Natural killer cell (primary cell): ENCODE measurements around the gene CAMKK2. TPM values are rescaled to one million over a fixed set of nuclear protein-coding genes. Genes with fewer than 3 reads are reported as not detected.
"Not testable (repeated sequence)": the region's sequence is repeated elsewhere in the genome, so short reads cannot be mapped to it uniquely, and the experiment has no call there.

ENCODE experiments used
- ATAC-seq, 3 donors: fragments of 150-1000 bp in 2 of 3; fragments of 200-7000 bp in 1 of 3; cut with Tn5 transposase; 1 replicate in 1 of 3; 2 replicates in 2 of 3; pipeline ENCODE4 v1.10.0; 2021; ENCODE audit warnings: mild to moderate bottlenecking in 2 of 3, moderate library complexity in 2 of 3
- DNase-seq, 2 donors: peaks; one replicate each; pipeline versions ENCODE4 v3.0.0 to v3.0.0-alpha.2; 2013 to 2021; ENCODE audit warnings: mixed read lengths in 1 of 2
- H3K27ac ChIP-seq: one replicate; pipeline ENCODE4 v1.5.1; 2013; ENCODE audit warnings: mild to moderate bottlenecking, low read length
- H3K27me3 ChIP-seq: one replicate; pipeline ENCODE4 v1.6.1; 2013; ENCODE audit warnings: low read length; ENCODE audit not compliant: control insufficient read depth, insufficient read depth
- H3K36me3 ChIP-seq: one replicate; pipeline ENCODE4 v1.6.1; 2013; ENCODE audit warnings: low read length; ENCODE audit not compliant: control insufficient read depth, insufficient read depth
- H3K4me1 ChIP-seq: one replicate; pipeline ENCODE4 v1.6.1; 2013; ENCODE audit warnings: low read length; ENCODE audit not compliant: control insufficient read depth, insufficient read depth
- H3K4me3 ChIP-seq: one replicate; pipeline ENCODE4 v1.5.1; 2013; ENCODE audit warnings: low read length
- H3K9me3 ChIP-seq: one replicate; pipeline ENCODE4 v1.6.1; 2013; ENCODE audit warnings: low read length; ENCODE audit not compliant: control insufficient read depth, insufficient read depth
- H3K27ac Mint-ChIP-seq, 2 donors: one replicate each; pipeline ENCODE4 v1.8.0; 2022; ENCODE audit warnings: mild to moderate bottlenecking in 2 of 2, mixed read lengths in 2 of 2, moderate library complexity in 1 of 2
- H3K27me3 Mint-ChIP-seq, 2 donors: one replicate each; pipeline ENCODE4 v1.8.0; 2022; ENCODE audit warnings: low read depth in 2 of 2, mixed read lengths in 2 of 2
- H3K36me3 Mint-ChIP-seq: one replicate; pipeline ENCODE4 v1.8.0; 2022; ENCODE audit warnings: mixed read lengths
- H3K4me1 Mint-ChIP-seq, 2 donors: one replicate each; pipeline ENCODE4 v1.8.0; 2022; ENCODE audit warnings: mixed read lengths in 2 of 2
- H3K4me3 Mint-ChIP-seq: one replicate; pipeline ENCODE4 v1.8.0; 2022; ENCODE audit warnings: mild to moderate bottlenecking, moderate library complexity, mixed read lengths
- H3K9me3 Mint-ChIP-seq, 2 donors: one replicate each; pipeline ENCODE4 v1.8.0; 2022; ENCODE audit warnings: mixed read lengths in 2 of 2
- WGBS: methylation state at CpG from one replicate; pipeline ENCODE4 v1.1.7; 2013; ENCODE audit warnings: missing lambda C conversion rate; ENCODE audit not compliant: insufficient coverage; 5-methylcytosine and 5-hydroxymethylcytosine counted together
- intact Hi-C: fragments of 100-400 bp; cut with micrococcal nuclease; formaldehyde crosslinking; loops from one replicate; pipeline ENCODE4 v1.14.2; 2022
- total RNA-seq, 4 donors: library from RNA; stranded (reverse); fragments of 120-200 nt in 1 of 4; gene quantifications; one replicate each; pipeline versions ENCODE4 v1.2.3 to v1.2.4, GENCODE V29; 2013 to 2022
- TF ChIP-seq, protein P1 (sequence below): fragments of 200-600 bp; IDR thresholded peaks from one replicate; pipeline ENCODE4 v1.8.0; 2022; ENCODE audit warnings: antibody characterized with exemption

CAMKK2 gene
- total RNA-seq, 3 donors from 2014 or later (not counting 1 experiment from before 2014, with no cell fraction given): 19.6 to 27.4 (median 20.9) TPM

DNA sequence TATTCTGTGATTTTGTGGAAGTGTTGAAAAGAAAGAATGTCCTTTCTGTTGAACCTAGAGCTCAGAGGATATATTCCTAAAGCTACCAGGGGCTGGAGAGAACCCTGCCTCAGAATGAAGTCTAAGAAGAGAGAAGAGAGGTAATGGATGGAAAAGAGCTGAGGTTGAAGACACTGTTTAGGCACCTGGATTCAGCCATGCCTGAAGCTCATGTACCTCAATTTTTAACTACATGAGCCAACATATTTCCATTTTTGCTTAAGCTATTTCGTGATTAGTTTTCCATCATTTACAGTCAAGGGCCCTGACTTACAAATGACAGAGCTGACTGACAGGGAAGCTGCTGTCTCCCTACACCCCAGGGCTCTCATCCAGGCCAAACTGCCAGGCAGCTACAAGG lies 10.7 kb downstream of the CAMKK2 start:
- H3K4me3 Mint-ChIP-seq: no peak overlapping the region
- intact Hi-C loops: no loop called here
- H3K36me3 Mint-ChIP-seq: no peaks in the 10 kb centered on the region
- Histone ChIP-seq H3K27me3 (no peaks in the 10 kb centered on the region), H3K36me3 (no peaks in the 10 kb centered on the region), H3K27ac (no peak overlapping the region), H3K9me3 (no peaks in the 10 kb centered on the region), H3K4me3 (no peak overlapping the region), H3K4me1 (peaks cover 7% of the 10 kb centered on the region)
- ATAC-seq (no peak), DNase-seq (no peak)
- TF ChIP-seq, protein P1, sequence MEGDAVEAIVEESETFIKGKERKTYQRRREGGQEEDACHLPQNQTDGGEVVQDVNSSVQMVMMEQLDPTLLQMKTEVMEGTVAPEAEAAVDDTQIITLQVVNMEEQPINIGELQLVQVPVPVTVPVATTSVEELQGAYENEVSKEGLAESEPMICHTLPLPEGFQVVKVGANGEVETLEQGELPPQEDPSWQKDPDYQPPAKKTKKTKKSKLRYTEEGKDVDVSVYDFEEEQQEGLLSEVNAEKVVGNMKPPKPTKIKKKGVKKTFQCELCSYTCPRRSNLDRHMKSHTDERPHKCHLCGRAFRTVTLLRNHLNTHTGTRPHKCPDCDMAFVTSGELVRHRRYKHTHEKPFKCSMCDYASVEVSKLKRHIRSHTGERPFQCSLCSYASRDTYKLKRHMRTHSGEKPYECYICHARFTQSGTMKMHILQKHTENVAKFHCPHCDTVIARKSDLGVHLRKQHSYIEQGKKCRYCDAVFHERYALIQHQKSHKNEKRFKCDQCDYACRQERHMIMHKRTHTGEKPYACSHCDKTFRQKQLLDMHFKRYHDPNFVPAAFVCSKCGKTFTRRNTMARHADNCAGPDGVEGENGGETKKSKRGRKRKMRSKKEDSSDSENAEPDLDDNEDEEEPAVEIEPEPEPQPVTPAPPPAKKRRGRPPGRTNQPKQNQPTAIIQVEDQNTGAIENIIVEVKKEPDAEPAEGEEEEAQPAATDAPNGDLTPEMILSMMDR: no peak
- no peaks in the 10 kb centered on the region for H3K9me3 Mint-ChIP-seq
- H3K27ac Mint-ChIP-seq: no peak overlapping the region
- H3K27me3 Mint-ChIP-seq: no peaks in the 10 kb centered on the region
- 85% methylated on average over 1 of the region's 1 CpG for WGBS
- H3K4me1 Mint-ChIP-seq: no peaks in the 10 kb centered on the region

DNA sequence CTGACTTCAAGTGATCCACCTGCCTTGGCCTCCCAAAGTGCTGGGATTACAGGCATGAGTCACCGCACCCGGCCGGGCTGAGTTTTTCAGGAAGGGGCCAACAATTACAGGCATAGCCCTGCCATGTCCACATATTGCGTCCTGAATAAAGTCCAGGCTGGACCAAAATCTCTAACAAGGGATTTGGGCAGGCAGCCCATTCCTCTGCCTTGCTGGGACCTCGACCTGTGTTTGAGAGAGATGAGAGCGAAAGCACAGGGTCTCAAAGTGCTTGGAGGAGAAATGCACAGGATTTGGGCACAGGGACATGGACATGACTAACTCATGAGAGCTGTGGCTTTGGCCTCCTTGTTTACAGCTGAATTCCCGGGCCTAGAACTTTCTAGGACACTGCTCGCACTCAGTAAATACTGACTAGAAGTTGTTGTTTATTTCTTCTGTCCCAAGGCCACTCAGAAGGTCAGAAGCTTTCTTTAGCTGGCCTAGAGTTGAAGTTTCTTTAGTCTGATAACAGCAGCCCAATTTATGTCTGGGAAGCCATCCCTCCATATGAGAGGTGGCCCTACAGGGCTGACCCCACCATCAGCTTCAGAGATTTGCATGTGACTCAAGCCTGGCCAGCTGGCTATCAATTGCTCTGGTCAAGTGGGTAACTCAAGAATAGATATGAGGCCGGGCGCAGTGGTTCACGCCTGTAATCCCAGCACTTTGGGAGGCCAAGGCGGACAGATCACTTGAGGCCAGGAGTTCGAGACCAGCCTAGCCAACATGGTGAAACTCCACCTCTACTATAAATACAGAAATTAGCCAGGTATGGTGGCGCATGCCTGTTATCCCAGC lies 11.7 kb downstream of the CAMKK2 start:
- no peaks in the 10 kb centered on the region for H3K9me3 Mint-ChIP-seq
- no peak overlapping the region for H3K4me3 Mint-ChIP-seq
- H3K36me3 Mint-ChIP-seq: no peaks in the 10 kb centered on the region
- no peak for DNase-seq
- no peaks in the 10 kb centered on the region for H3K27me3 Mint-ChIP-seq
- Histone ChIP-seq H3K36me3 (no peaks in the 10 kb centered on the region), H3K4me3 (no peak overlapping the region), H3K9me3 (no peaks in the 10 kb centered on the region), H3K4me1 (peaks cover 7% of the 10 kb centered on the region), H3K27ac (no peak overlapping the region), H3K27me3 (no peaks in the 10 kb centered on the region)
- no peak overlapping the region for H3K27ac Mint-ChIP-seq
- intact Hi-C loops: no loop called here
- no peak for ATAC-seq
- TF ChIP-seq, protein P1: no peak
- WGBS: 98% methylated on average over 14 of the region's 14 CpGs
- no peaks in the 10 kb centered on the region for H3K4me1 Mint-ChIP-seq

DNA sequence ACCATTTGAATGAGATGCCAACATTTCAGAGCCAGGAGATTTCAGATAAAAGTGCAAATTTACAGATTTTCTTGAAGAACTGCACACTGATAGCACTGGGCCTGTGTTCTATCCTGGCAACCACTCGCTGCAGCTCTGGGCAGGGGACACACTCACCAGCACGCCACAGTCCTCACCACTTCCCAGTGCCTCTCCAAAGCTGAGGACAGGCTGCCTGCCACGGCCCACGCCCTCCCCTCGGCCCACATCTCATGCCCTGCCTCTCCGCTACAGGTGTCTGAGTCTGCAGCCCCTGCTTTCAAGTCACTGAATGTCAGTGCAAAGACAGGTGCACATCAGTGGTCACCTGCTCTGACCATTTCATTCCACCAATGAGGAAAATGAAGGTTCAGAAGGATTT lies 12.7 kb downstream of the CAMKK2 start:
- Mint-ChIP-seq H3K36me3 (no peaks in the 10 kb centered on the region), H3K27ac (no peak overlapping the region), H3K27me3 (no peaks in the 10 kb centered on the region), H3K4me1 (no peaks in the 10 kb centered on the region), H3K4me3 (no peak overlapping the region), H3K9me3 (no peaks in the 10 kb centered on the region)
- ATAC-seq (no peak), DNase-seq (no peak)
- Histone ChIP-seq H3K36me3 (no peaks in the 10 kb centered on the region), H3K4me1 (peaks cover 7% of the 10 kb centered on the region), H3K27ac (no peak overlapping the region), H3K9me3 (no peaks in the 10 kb centered on the region), H3K27me3 (no peaks in the 10 kb centered on the region), H3K4me3 (no peak overlapping the region)
- TF ChIP-seq, protein P1: no peak
- WGBS: 91% methylated on average over 6 of the region's 6 CpGs
- intact Hi-C loops: no loop called here

DNA sequence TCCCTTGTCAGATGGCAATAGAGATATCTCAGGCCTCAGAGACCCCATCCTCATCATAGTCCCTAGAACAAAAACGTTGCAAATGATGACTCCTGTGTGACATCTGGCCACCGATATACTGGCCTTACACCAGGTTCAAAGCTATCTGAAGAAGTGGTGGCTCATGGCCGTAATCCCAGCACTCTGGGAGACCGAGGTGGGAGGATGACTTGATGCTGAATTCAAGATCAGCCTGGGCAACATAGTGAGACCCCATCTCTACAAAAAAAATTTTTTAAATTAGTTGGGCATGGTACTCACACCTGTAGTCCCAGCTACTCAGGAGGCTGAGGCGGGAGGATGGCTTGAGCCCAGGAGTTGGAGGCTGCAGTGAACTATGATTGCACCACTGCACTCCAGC lies 13.1 kb downstream of the CAMKK2 start:
- Mint-ChIP-seq H3K4me1 (no peaks in the 10 kb centered on the region), H3K36me3 (no peaks in the 10 kb centered on the region), H3K27ac (no peak overlapping the region), H3K9me3 (no peaks in the 10 kb centered on the region), H3K4me3 (no peak overlapping the region), H3K27me3 (no peaks in the 10 kb centered on the region)
- H3K27ac ChIP-seq: no peak overlapping the region
- H3K27me3 ChIP-seq: no peaks in the 10 kb centered on the region
- peaks cover 7% of the 10 kb centered on the region for H3K4me1 ChIP-seq
- no peak overlapping the region for H3K4me3 ChIP-seq
- no peak for DNase-seq
- no peaks in the 10 kb centered on the region for H3K36me3 ChIP-seq
- WGBS: 85% methylated on average over 5 of the region's 5 CpGs
- TF ChIP-seq, protein P1: no peak
- ATAC-seq: no peak
- no peaks in the 10 kb centered on the region for H3K9me3 ChIP-seq
- intact Hi-C loops: no loop called here

DNA sequence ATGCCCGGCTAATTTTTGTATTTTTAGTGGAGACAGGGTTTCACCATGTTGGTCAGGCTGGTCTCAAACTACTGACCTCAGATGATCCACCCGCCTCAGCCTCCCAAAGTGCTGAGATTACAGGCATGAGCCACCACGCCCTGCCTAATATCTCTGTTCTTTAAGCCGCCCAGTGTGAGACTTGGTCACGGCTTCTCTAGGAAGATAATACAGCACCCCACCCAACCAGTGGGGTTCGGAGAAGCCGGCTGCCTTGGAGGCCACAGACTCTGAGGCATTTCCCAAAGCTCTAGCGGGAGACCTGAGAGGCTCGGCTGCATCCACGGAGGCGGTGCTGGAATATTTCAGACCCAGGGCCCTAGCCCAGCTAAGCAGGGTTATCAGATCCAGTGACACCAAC lies 13.6 kb downstream of the CAMKK2 start:
- WGBS: 96% methylated on average over 11 of the region's 11 CpGs
- H3K4me3 Mint-ChIP-seq, H3K36me3 Mint-ChIP-seq, H3K4me3 ChIP-seq, H3K27me3 Mint-ChIP-seq, H3K36me3 ChIP-seq, H3K27ac ChIP-seq, H3K4me1 ChIP-seq, H3K9me3 ChIP-seq, H3K27ac Mint-ChIP-seq, intact Hi-C loops, H3K9me3 Mint-ChIP-seq, DNase-seq, H3K27me3 ChIP-seq, ATAC-seq, H3K4me1 Mint-ChIP-seq: not testable (repeated sequence)
